SK-N-SH treated with all-trans-retinoic acid at 6 μM for 48 hours (cell line): ENCODE data around the gene JMJD4.
"Not testable (repeated sequence)": the region's sequence is repeated elsewhere in the genome, so short reads cannot be mapped to it uniquely, and the experiment has no call there.

Source experiments
- ATAC-seq: fragments of 200-7000 bp; cut with Tn5 transposase; 3 replicates; pipeline ENCODE4 v1.9.1; 2020; ENCODE audit warnings: mild to moderate bottlenecking, moderate library complexity
- BACH2 ChIP-seq: fragments of 250-450 bp; sonication (Bioruptor Pico); IDR thresholded peaks from 2 replicates; pipeline ENCODE4 v1.9.0; 2021; ENCODE audit warnings: mild to moderate bottlenecking, borderline replicate concordance
- CSDC2 ChIP-seq: fragments of 250-450 bp; sonication (Bioruptor Pico); IDR thresholded peaks from 2 replicates; pipeline ENCODE4 v1.5.0; 2020; ENCODE audit warnings: mild to moderate bottlenecking, moderate library complexity
- GLIS3 ChIP-seq: fragments of 250-450 bp; sonication (Bioruptor Pico); IDR thresholded peaks from 2 replicates; pipeline ENCODE4 v1.5.0; 2020; ENCODE audit warnings: mild to moderate bottlenecking, moderate library complexity
- ISL1 ChIP-seq: fragments of 250-450 bp; sonication (Bioruptor Pico); IDR thresholded peaks from 2 replicates; pipeline ENCODE4 v2.1.2; 2022; ENCODE audit warnings: mild to moderate bottlenecking, moderate library complexity
- OSR1 ChIP-seq: fragments of 250-450 bp; sonication (Bioruptor Pico); IDR thresholded peaks from 2 replicates; pipeline ENCODE4 v1.8.0; 2022; ENCODE audit warnings: moderate library complexity, mild to moderate bottlenecking, inconsistent platforms
- POU6F1 ChIP-seq: fragments of 250-450 bp; sonication (Bioruptor Pico); IDR thresholded peaks from 2 replicates; pipeline ENCODE4 v1.8.0; 2021; ENCODE audit warnings: low read depth, mild to moderate bottlenecking, moderate library complexity, borderline replicate concordance
- PPARA ChIP-seq: fragments of 250-450 bp; sonication (Bioruptor Pico); IDR thresholded peaks from 2 replicates; pipeline ENCODE4 v1.5.0; 2020; ENCODE audit warnings: mild to moderate bottlenecking, borderline replicate concordance
- SNAI2 ChIP-seq: fragments of 250-450 bp; sonication (Bioruptor Pico); IDR thresholded peaks from 2 replicates; pipeline ENCODE4 v1.5.0; 2020; ENCODE audit warnings: mild to moderate bottlenecking, moderate library complexity
- TCF4 ChIP-seq: fragments of 250-450 bp; sonication (Bioruptor Pico); IDR thresholded peaks from 2 replicates; pipeline ENCODE4 v1.8.0; 2021; ENCODE audit warnings: mild to moderate bottlenecking, moderate library complexity, borderline replicate concordance
- ZFP3 ChIP-seq: fragments of 250-450 bp; sonication (Bioruptor Pico); IDR thresholded peaks from 2 replicates; pipeline ENCODE4 v1.5.0; 2020; ENCODE audit warnings: mild to moderate bottlenecking, moderate library complexity
- ZFP30 ChIP-seq: fragments of 450-650 bp; formaldehyde crosslinking; IDR thresholded peaks from 2 replicates; pipeline ENCODE4 v1.5.0; 2022; ENCODE audit warnings: mild to moderate bottlenecking, moderate library complexity
- ZNF565 ChIP-seq: fragments of 450-650 bp; formaldehyde crosslinking; conservative IDR thresholded peaks from 2 replicates; pipeline ENCODE4 v1.5.0; 2020; ENCODE audit warnings: low read depth, mild to moderate bottlenecking, moderate library complexity
- ZNF70 ChIP-seq: fragments of 450-650 bp; formaldehyde crosslinking; IDR thresholded peaks from 2 replicates; pipeline ENCODE4 v1.5.0; 2020; ENCODE audit warnings: mild to moderate bottlenecking, moderate library complexity
- ZNF8 ChIP-seq: fragments of 450-650 bp; formaldehyde crosslinking; IDR thresholded peaks from 2 replicates; pipeline ENCODE4 v1.5.0; 2020; ENCODE audit warnings: mild to moderate bottlenecking, moderate library complexity
- TF ChIP-seq, protein P1 (sequence below): fragments of 250-450 bp; sonication (Bioruptor Pico); IDR thresholded peaks from 2 replicates; pipeline ENCODE4 v1.5.1; 2020; ENCODE audit warnings: low read depth, mild to moderate bottlenecking, moderate library complexity
- TF ChIP-seq, protein P2 (sequence below): fragments of 250-450 bp; sonication (Bioruptor Pico); IDR thresholded peaks from 2 replicates; pipeline ENCODE4 v1.5.0; 2020; ENCODE audit warnings: mild to moderate bottlenecking, moderate library complexity
- TF ChIP-seq, protein P3 (sequence below): fragments of 250-450 bp; sonication (Bioruptor Pico); IDR thresholded peaks from 2 replicates; pipeline ENCODE4 v1.5.1; 2021; ENCODE audit warnings: mild to moderate bottlenecking, moderate library complexity
- TF ChIP-seq, protein P4 (sequence below): fragments of 250-450 bp; sonication (Bioruptor Pico); IDR thresholded peaks from 2 replicates; pipeline ENCODE4 v1.8.0; 2020; ENCODE audit warnings: mild to moderate bottlenecking, moderate library complexity, borderline replicate concordance

Gene JMJD4

DNA sequence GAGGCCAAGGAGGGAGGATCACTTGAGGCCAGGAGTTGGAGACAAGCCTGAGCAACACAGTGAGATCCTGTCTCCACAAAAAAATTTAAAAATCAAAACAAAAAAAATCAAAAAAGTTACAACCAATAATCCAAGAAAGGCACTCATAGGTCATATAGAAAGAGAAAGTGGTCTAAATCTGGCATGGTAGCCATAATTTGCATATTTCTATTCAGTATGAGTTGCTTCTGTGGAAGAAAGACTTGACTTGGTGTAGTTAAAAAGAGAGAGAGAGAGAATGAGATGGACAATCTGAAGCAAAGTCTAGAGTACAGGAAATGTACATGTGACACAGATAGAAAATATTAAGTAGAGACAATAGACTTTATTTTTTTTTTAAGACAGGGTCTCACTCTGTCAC is 22.5 kb downstream of the JMJD4 start (continued):
- TF ChIP-seq, protein P1, sequence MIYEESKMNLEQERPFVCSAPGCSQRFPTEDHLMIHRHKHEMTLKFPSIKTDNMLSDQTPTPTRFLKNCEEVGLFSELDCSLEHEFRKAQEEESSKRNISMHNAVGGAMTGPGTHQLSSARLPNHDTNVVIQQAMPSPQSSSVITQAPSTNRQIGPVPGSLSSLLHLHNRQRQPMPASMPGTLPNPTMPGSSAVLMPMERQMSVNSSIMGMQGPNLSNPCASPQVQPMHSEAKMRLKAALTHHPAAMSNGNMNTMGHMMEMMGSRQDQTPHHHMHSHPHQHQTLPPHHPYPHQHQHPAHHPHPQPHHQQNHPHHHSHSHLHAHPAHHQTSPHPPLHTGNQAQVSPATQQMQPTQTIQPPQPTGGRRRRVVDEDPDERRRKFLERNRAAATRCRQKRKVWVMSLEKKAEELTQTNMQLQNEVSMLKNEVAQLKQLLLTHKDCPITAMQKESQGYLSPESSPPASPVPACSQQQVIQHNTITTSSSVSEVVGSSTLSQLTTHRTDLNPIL (CRISPR knock-in tag), result no peak
- TF ChIP-seq CSDC2 (no peak), SNAI2 (no peak), OSR1 (CRISPR knock-in tag) (no peak)

DNA sequence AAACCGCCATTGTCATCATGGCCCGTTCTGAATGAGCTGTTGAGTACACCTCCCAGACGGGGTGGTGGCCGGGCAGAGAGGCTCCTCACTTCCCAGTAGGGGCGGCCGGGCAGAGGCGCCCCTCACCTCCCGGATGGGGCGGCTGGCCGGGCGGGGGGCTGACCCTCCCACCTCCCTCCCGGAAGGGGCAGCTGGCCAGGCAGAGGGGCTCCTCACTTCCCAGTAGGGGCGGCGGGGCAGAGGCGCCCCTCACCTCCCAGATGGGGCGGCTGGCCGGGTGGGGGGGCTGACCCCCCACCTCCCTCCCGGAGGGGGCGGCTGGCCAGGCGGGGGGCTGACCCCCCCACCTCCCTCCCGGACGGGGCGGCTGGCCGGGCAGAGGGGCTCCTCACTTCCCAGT is 24.6 kb downstream of the JMJD4 start:
- ATAC-seq, result not testable (repeated sequence)

- no peak for ATAC-seq
- TF ChIP-seq TCF4 (no peak), PPARA (CRISPR knock-in tag) (no peak), POU6F1 (no peak), CSDC2 (no peak), ZFP30 (CRISPR knock-in tag) (no peak), ZNF70 (no peak), OSR1 (CRISPR knock-in tag) (no peak), ZNF565 (no peak), ZNF8 (CRISPR knock-in tag) (no peak), BACH2 (CRISPR knock-in tag) (no peak), ISL1 (CRISPR knock-in tag) (no peak)
- TF ChIP-seq, protein P1 (CRISPR knock-in tag), result no peak
- TF ChIP-seq, protein P2, sequence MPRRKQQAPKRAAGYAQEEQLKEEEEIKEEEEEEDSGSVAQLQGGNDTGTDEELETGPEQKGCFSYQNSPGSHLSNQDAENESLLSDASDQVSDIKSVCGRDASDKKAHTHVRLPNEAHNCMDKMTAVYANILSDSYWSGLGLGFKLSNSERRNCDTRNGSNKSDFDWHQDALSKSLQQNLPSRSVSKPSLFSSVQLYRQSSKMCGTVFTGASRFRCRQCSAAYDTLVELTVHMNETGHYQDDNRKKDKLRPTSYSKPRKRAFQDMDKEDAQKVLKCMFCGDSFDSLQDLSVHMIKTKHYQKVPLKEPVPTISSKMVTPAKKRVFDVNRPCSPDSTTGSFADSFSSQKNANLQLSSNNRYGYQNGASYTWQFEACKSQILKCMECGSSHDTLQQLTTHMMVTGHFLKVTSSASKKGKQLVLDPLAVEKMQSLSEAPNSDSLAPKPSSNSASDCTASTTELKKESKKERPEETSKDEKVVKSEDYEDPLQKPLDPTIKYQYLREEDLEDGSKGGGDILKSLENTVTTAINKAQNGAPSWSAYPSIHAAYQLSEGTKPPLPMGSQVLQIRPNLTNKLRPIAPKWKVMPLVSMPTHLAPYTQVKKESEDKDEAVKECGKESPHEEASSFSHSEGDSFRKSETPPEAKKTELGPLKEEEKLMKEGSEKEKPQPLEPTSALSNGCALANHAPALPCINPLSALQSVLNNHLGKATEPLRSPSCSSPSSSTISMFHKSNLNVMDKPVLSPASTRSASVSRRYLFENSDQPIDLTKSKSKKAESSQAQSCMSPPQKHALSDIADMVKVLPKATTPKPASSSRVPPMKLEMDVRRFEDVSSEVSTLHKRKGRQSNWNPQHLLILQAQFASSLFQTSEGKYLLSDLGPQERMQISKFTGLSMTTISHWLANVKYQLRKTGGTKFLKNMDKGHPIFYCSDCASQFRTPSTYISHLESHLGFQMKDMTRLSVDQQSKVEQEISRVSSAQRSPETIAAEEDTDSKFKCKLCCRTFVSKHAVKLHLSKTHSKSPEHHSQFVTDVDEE, result no peak
- TF ChIP-seq, protein P3, sequence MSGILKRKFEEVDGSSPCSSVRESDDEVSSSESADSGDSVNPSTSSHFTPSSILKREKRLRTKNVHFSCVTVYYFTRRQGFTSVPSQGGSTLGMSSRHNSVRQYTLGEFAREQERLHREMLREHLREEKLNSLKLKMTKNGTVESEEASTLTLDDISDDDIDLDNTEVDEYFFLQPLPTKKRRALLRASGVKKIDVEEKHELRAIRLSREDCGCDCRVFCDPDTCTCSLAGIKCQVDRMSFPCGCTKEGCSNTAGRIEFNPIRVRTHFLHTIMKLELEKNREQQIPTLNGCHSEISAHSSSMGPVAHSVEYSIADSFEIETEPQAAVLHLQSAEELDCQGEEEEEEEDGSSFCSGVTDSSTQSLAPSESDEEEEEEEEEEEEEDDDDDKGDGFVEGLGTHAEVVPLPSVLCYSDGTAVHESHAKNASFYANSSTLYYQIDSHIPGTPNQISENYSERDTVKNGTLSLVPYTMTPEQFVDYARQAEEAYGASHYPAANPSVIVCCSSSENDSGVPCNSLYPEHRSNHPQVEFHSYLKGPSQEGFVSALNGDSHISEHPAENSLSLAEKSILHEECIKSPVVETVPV (CRISPR knock-in tag), result no peak
These were observed 25.7 kb downstream of the JMJD4 start for GRCh38 chr1:227709451-227709850.

GRCh38 chr1:227707846-227708245 is 27.3 kb downstream of the JMJD4 start:
- TF ChIP-seq TCF4, result no peak
- no peak for TF ChIP-seq ZFP3 (CRISPR knock-in tag)
- no peak for TF ChIP-seq ISL1 (CRISPR knock-in tag)
- TF ChIP-seq GLIS3 (CRISPR knock-in tag), result no peak
- TF ChIP-seq ZNF70, result no peak
- TF ChIP-seq OSR1 (CRISPR knock-in tag), result no peak
- no peak for TF ChIP-seq SNAI2
- TF ChIP-seq PPARA (CRISPR knock-in tag), result no peak
- TF ChIP-seq, protein P2, result no peak
- TF ChIP-seq, protein P4, sequence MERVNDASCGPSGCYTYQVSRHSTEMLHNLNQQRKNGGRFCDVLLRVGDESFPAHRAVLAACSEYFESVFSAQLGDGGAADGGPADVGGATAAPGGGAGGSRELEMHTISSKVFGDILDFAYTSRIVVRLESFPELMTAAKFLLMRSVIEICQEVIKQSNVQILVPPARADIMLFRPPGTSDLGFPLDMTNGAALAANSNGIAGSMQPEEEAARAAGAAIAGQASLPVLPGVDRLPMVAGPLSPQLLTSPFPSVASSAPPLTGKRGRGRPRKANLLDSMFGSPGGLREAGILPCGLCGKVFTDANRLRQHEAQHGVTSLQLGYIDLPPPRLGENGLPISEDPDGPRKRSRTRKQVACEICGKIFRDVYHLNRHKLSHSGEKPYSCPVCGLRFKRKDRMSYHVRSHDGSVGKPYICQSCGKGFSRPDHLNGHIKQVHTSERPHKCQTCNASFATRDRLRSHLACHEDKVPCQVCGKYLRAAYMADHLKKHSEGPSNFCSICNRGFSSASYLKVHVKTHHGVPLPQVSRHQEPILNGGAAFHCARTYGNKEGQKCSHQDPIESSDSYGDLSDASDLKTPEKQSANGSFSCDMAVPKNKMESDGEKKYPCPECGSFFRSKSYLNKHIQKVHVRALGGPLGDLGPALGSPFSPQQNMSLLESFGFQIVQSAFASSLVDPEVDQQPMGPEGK, result no peak
- no peak for ATAC-seq

DNA sequence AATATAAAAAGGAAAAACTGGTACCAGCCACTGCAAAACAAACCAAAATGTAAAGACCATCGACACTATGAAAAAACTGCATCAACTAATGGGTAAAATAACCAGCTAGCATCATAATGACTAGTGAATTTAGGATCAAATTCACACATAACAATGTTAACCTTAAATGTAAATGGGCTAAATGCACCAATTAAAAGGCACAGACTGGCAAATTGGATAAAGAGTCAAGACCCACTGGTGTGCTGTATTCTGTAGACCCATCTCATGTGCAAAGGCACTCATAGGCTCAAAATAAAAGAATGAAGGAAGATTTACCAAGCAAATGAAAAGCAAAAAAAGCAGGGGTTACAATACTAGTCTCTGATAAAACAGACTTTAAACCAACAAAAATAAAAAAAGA is 33.5 kb downstream of the JMJD4 start:
- not testable (repeated sequence) for ATAC-seq
